Smooth muscle cell (in vitro differentiated cells): Measurements from ENCODE around the gene COX6A2. TPM values are rescaled to one million over a fixed set of nuclear protein-coding genes. Genes with fewer than 3 reads are reported as not detected.

Experiments used
- DNase-seq: peaks from one replicate; lab custom pipeline; 2025; ENCODE audit not compliant: unreplicated experiment; lab: John Stamatoyannopoulos, UW
- H2AFZ ChIP-seq: fragments of 200-600 bp; sonication (generic); 2 replicates; pipeline ENCODE4 v1.6.0; 2016; ENCODE audit warnings: antibody characterized with exemption, low read depth, mild to moderate bottlenecking
- H3F3A ChIP-seq: fragments of 200-600 bp; sonication (generic); 2 replicates; pipeline ENCODE4 v1.6.0; 2017; ENCODE audit warnings: antibody characterized with exemption, low read depth
- H3K27ac ChIP-seq: fragments of 200-600 bp; sonication (generic); 2 replicates; pipeline ENCODE4 v1.5.1; 2016; ENCODE audit warnings: low read depth, mild to moderate bottlenecking
- H3K27me3 ChIP-seq: fragments of 200-600 bp; sonication (generic); 2 replicates; pipeline ENCODE4 v1.6.1; 2016; ENCODE audit warnings: low read depth, mild to moderate bottlenecking
- H3K36me3 ChIP-seq: fragments of 200-600 bp; sonication (generic); 2 replicates; pipeline ENCODE4 v1.5.1; 2016; ENCODE audit warnings: low read depth
- H3K4me1 ChIP-seq: fragments of 200-600 bp; sonication (generic); 2 replicates; pipeline ENCODE4 v1.5.1; 2016; ENCODE audit warnings: low read depth
- H3K4me2 ChIP-seq: fragments of 200-600 bp; sonication (generic); 2 replicates; pipeline ENCODE4 v1.6.0; 2016; ENCODE audit warnings: mild to moderate bottlenecking
- H3K4me3 ChIP-seq: fragments of 200-600 bp; sonication (generic); 2 replicates; pipeline ENCODE4 v1.5.1; 2016; ENCODE audit warnings: mild to moderate bottlenecking
- H3K79me2 ChIP-seq: fragments of 200-600 bp; sonication (generic); 2 replicates; pipeline ENCODE4 v1.6.0; 2016; ENCODE audit warnings: low read depth, mild to moderate bottlenecking
- H3K9ac ChIP-seq: fragments of 200-600 bp; sonication (generic); 2 replicates; pipeline ENCODE4 v1.6.0; 2016; ENCODE audit warnings: low read depth
- H3K9me3 ChIP-seq: fragments of 200-600 bp; sonication (generic); replicated peaks from 2 replicates; pipeline ENCODE4 v1.5.1; 2016; ENCODE audit warnings: low read depth
- H4K20me1 ChIP-seq: fragments of 200-600 bp; sonication (generic); 2 replicates; pipeline ENCODE4 v1.6.0; 2016; ENCODE audit warnings: low read depth
- WGBS: methylation state at CpG from one replicate; pipeline ENCODE4 v1.1.7; 2016; ENCODE audit warnings: low lambda C conversion rate; 5-methylcytosine and 5-hydroxymethylcytosine counted together
- polyA plus RNA-seq: library from polyadenylated mRNA; unstranded; fragments of >200 nt; fragmentation: Nextera tagmentation; extraction: Ambion mirVana; gene quantifications from 2 replicates; pipeline ENCODE4 v1.2.1, GENCODE V29; 2016
- total RNA-seq: library from RNA; depleted of rRNA; stranded (reverse); fragments of >200 nt; gene quantifications from 2 replicates; pipeline ENCODE4 v1.2.3, GENCODE V29; 2014
- TF ChIP-seq, protein P1 (sequence below): fragments of 200-600 bp; sonication (generic); IDR thresholded peaks from 2 replicates; pipeline ENCODE4 v1.5.1; 2017; ENCODE audit warnings: borderline replicate concordance, mild to moderate bottlenecking, antibody characterized with exemption; ENCODE audit not compliant: insufficient read depth, poor library complexity, severe bottlenecking

COX6A2 gene
- total and polyA plus RNA-seq, 2 experiments from 2014 or later = not detected

DNA sequence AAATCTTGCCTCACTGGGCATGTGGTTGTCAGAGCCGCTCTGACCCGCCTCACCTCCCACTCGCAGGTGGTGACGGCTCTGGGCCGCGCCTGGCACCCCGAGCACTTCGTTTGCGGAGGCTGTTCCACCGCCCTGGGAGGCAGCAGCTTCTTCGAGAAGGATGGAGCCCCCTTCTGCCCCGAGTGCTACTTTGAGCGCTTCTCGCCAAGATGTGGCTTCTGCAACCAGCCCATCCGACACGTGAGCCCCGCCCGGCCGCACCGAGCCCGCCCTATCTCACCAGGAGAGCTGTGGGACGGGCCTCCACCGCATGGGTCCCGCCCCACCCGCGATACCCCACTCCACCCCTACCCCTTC lies 47.8 kb upstream of the COX6A2 start:
- H4K20me1 ChIP-seq = peaks cover 62% of the 10 kb centered on the region
- H3K36me3 ChIP-seq = peaks cover 6% of the 10 kb centered on the region
- H3K9ac ChIP-seq = no peak overlapping the region
- TF ChIP-seq, protein P1, sequence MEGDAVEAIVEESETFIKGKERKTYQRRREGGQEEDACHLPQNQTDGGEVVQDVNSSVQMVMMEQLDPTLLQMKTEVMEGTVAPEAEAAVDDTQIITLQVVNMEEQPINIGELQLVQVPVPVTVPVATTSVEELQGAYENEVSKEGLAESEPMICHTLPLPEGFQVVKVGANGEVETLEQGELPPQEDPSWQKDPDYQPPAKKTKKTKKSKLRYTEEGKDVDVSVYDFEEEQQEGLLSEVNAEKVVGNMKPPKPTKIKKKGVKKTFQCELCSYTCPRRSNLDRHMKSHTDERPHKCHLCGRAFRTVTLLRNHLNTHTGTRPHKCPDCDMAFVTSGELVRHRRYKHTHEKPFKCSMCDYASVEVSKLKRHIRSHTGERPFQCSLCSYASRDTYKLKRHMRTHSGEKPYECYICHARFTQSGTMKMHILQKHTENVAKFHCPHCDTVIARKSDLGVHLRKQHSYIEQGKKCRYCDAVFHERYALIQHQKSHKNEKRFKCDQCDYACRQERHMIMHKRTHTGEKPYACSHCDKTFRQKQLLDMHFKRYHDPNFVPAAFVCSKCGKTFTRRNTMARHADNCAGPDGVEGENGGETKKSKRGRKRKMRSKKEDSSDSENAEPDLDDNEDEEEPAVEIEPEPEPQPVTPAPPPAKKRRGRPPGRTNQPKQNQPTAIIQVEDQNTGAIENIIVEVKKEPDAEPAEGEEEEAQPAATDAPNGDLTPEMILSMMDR = no peak
- no peak overlapping the region for H3K27ac ChIP-seq
- H2AFZ ChIP-seq = no peak overlapping the region
- peaks cover 5% of the 10 kb centered on the region for H3K4me1 ChIP-seq
- H3K27me3 ChIP-seq = no peaks in the 10 kb centered on the region
- no peak overlapping the region for H3K4me3 ChIP-seq
- no peak overlapping the region for H3K4me2 ChIP-seq
- H3F3A ChIP-seq = peaks cover 55% of the 10 kb centered on the region
- DNase-seq = no peak
- H3K9me3 ChIP-seq = no peaks in the 10 kb centered on the region
- H3K79me2 ChIP-seq = peaks cover 2% of the 10 kb centered on the region
- WGBS = 76% methylated on average over 15 of the region's 26 CpGs

DNA sequence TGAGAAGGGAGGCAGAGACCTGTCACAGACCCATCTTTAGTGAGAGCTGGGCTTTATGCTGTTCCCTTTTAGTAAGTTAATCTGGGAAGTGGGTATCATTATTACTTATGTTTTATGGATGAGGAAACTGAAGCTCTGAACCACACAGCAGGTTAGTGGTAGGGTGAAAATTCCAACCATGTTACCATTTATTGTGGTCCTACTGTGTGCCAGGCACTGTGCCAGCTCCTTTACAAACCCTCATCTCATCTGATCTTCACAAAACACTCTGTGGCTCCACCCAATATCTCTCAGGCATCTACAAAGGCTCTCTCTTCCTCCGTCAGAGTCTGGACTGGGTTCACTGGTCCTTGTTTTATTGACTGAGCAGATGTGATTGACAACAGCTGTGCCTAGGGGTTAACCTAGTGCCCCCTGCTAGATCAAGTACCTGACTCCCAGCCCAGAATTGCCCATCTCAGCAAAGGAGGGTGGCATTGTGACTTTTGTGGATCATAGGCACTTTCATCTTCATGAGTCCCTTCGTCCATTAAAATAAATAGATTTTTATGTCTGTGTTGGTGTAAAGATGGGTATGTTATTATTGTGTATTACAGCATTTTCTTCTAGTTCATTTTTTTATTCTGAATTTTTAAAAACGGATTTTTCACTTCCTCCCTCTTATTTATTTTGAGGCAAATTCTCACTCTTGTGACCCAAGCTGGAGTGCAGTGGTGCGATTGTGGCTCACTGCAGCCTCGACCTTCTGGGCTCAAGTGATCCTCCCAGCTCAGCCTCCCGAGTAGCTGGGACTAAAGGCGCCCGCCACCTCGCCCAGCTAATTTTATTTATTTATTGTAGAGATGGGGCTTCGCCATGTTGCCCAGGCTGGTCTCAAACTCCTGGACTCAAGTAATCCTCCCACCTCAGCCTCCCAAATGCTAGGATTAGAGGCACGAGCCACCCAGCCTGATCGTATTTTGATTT lies 46.9 kb upstream of the COX6A2 start:
- peaks cover 10% of the 10 kb centered on the region for H3K79me2 ChIP-seq
- TF ChIP-seq, protein P1 = no peak
- H3K4me2 ChIP-seq = no peak overlapping the region
- H3K4me3 ChIP-seq = no peak overlapping the region
- H2AFZ ChIP-seq = no peak overlapping the region
- peaks cover 6% of the 10 kb centered on the region for H3K36me3 ChIP-seq
- H3K9me3 ChIP-seq = no peaks in the 10 kb centered on the region
- H4K20me1 ChIP-seq = peaks cover 62% of the 10 kb centered on the region
- H3F3A ChIP-seq = peaks cover 58% of the 10 kb centered on the region
- WGBS = 93% methylated on average over 12 of the region's 12 CpGs
- no peak overlapping the region for H3K9ac ChIP-seq
- H3K4me1 ChIP-seq = peaks cover 8% of the 10 kb centered on the region
- H3K27ac ChIP-seq = peak overlapping the region; percentile 52
- no peaks in the 10 kb centered on the region for H3K27me3 ChIP-seq
- DNase-seq = no peak

DNA sequence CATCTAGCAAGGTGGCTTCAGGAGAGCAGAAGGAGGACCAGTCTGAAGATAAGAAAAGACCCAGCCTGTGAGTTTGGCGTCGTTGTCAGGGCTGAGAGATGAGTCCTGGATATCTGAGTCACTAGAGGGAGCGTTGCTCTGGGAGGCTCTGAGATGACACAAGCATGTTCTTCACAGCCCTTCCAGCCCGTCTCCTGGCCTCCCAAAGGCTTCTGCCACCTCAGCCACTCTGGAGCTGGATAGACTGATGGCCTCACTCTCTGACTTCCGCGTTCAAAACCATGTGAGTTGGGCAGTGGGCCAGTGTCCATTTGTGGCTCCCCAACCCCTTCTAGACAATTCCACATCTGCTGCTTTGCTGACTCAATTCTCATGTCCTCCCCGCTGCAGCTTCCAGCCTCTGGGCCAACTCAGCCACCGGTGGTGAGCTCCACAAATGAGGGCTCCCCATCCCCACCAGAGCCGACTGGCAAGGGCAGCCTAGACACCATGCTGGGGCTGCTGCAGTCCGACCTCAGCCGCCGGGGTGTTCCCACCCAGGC lies 46.1 kb upstream of the COX6A2 start:
- Histone ChIP-seq H3K27ac (peak overlapping the region; percentile 52), H3F3A (peaks cover 52% of the 10 kb centered on the region), H3K9ac (no peak overlapping the region), H2AFZ (no peak overlapping the region), H4K20me1 (peaks cover 61% of the 10 kb centered on the region), H3K27me3 (no peaks in the 10 kb centered on the region), H3K79me2 (peaks cover 10% of the 10 kb centered on the region), H3K4me1 (peaks cover 8% of the 10 kb centered on the region), H3K36me3 (peaks cover 6% of the 10 kb centered on the region), H3K4me2 (no peak overlapping the region), H3K4me3 (no peak overlapping the region), H3K9me3 (no peaks in the 10 kb centered on the region)
- WGBS = 70% methylated on average over 12 of the region's 12 CpGs
- TF ChIP-seq, protein P1 = no peak
- DNase-seq = no peak
